ENCODE data around the gene PRKG1.

PRKG1 gene

DNA sequence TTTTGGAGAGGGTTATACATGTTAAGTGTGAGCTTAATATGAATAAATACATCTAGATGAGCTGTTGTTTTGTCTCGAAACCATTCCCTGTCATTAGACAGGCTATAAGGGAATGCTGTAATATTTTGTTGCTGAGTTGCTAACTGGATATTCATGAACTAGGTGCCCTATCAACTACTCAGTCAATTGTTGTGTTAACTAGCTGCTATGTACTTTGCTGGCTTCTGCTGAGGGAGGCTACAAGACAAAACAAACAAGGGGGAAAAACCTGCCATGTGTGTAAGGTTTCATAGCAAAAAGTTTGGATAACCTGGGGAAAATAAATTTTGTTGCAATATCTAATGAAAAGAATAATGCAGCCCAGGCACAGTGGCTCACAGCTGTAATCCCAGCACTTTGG is 514.7 kb downstream of the PRKG1 start:
- TF ChIP-seq TAF1 (IDR thresholded peaks at IDR 0.05; ENCODE audit: borderline replicate concordance, insufficient read depth, low read length), result no peak
- no peak for TF ChIP-seq SIN3A (IDR thresholded peaks at IDR 0.05; ENCODE audit: borderline replicate concordance, insufficient read depth, low read length)
- TF ChIP-seq FOXP2 (optimal IDR thresholded peaks at IDR 0.05; ENCODE audit: borderline replicate concordance, extremely low read depth, extremely low read length, insufficient read depth), result no peak
- no peak for TF ChIP-seq POLR2AphosphoS5 (IDR thresholded peaks at IDR 0.05; ENCODE audit: low read depth, low read length)
- no peak for TF ChIP-seq REST (IDR thresholded peaks at IDR 0.05; ENCODE audit: insufficient read depth in 1 of 2, low read depth in 2 of 2, low read length in 2 of 2)

DNA sequence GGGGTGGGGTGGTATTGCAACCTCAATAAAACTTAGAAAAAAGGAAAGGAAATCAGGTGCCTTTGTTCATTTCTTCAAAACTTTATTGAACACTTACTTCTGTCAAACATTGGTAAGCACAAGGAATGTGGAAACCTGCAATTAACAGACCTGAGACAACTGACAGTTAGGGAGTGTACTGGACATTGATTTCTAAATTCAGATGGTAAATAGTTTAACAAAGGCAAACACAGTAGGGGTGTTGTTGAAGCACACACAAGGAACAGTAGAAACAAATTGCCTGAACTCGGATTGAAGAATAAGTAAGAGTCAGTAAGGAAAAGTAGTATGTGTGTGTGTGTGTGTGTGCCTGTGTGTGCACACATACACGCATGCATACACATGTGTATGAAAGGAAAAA is 516.5 kb downstream of the PRKG1 start:
- no peak for TF ChIP-seq FOXP2 (optimal IDR thresholded peaks at IDR 0.05; ENCODE audit: borderline replicate concordance, extremely low read depth, extremely low read length, insufficient read depth)
- no peak for TF ChIP-seq TAF1 (IDR thresholded peaks at IDR 0.05; ENCODE audit: borderline replicate concordance, insufficient read depth, low read length)
- no peak for TF ChIP-seq SIN3A (IDR thresholded peaks at IDR 0.05; ENCODE audit: borderline replicate concordance, insufficient read depth, low read length)
- TF ChIP-seq POLR2AphosphoS5 (IDR thresholded peaks at IDR 0.05; ENCODE audit: low read depth, low read length), result no peak
- TF ChIP-seq REST (IDR thresholded peaks at IDR 0.05; ENCODE audit: insufficient read depth in 1 of 2, low read depth in 2 of 2, low read length in 2 of 2), result no peak

DNA sequence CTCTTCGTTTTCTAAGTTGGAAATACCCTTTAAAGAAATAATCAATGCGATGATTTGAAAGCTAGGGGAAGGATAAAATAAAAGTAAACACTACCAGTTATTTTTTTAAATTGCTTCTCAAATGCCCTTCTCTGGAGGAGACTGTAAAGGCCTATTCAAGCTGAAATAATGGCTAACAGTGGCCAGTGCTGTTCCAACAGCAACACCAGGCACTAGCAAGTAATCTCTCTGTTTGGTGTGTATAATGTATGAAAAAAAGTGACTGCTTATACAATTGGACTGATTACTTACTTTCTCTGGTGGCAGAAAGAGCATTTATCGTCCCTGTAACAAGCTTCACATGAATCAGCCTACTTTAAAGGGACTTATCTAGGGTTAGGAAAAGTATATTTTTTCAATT is 522.4 kb downstream of the PRKG1 start:
- TF ChIP-seq SIN3A (IDR thresholded peaks at IDR 0.05; ENCODE audit: borderline replicate concordance, insufficient read depth, low read length) (no peak), POLR2AphosphoS5 (IDR thresholded peaks at IDR 0.05; ENCODE audit: low read depth, low read length) (no peak), FOXP2 (optimal IDR thresholded peaks at IDR 0.05; ENCODE audit: borderline replicate concordance, extremely low read depth, extremely low read length, insufficient read depth) (no peak)

GRCh38 chr10:51599647-51600046 is 525.4 kb downstream of the PRKG1 start:
- TF ChIP-seq POLR2AphosphoS5 (IDR thresholded peaks at IDR 0.05; ENCODE audit: low read depth, low read length) (no peak), TAF1 (IDR thresholded peaks at IDR 0.05; ENCODE audit: borderline replicate concordance, insufficient read depth, low read length) (no peak)

- TF ChIP-seq POLR2AphosphoS5 (IDR thresholded peaks at IDR 0.05; ENCODE audit: low read depth, low read length) (no peak), SIN3A (IDR thresholded peaks at IDR 0.05; ENCODE audit: borderline replicate concordance, insufficient read depth, low read length) (no peak), REST (IDR thresholded peaks at IDR 0.05; ENCODE audit: insufficient read depth in 1 of 2, low read depth in 2 of 2, low read length in 2 of 2) (no peak), FOXP2 (optimal IDR thresholded peaks at IDR 0.05; ENCODE audit: borderline replicate concordance, extremely low read depth, extremely low read length, insufficient read depth) (no peak), TAF1 (IDR thresholded peaks at IDR 0.05; ENCODE audit: borderline replicate concordance, insufficient read depth, low read length) (no peak)
Observed at GRCh38 chr10:51602326-51602725, 528.0 kb downstream of the PRKG1 start.

DNA sequence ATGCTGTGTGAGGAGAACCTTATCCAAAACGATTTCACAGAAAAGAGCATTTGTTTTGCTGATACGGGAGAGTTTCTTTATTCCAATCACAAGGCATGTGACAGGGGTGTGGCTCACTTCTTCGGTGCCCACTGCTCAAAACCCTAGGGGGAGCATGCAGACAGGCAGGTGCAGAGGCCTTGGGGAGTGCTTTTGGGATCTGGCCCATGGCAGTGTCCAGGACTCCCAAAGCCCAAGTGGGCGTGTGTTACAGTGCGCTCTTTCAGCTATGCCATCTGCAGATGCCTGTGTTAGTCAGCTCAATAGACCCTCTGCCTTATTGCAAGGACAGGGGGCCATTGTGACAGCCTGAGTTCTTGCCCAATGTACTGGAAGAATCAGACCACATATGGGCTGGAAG is 530.3 kb downstream of the PRKG1 start:
- TF ChIP-seq REST (IDR thresholded peaks at IDR 0.05; ENCODE audit: insufficient read depth in 1 of 2, low read depth in 2 of 2, low read length in 2 of 2) (no peak), SIN3A (IDR thresholded peaks at IDR 0.05; ENCODE audit: borderline replicate concordance, insufficient read depth, low read length) (no peak), POLR2AphosphoS5 (IDR thresholded peaks at IDR 0.05; ENCODE audit: low read depth, low read length) (no peak), TAF1 (IDR thresholded peaks at IDR 0.05; ENCODE audit: borderline replicate concordance, insufficient read depth, low read length) (no peak), FOXP2 (optimal IDR thresholded peaks at IDR 0.05; ENCODE audit: borderline replicate concordance, extremely low read depth, extremely low read length, insufficient read depth) (no peak)
